B cell (primary cell): ENCODE data around the gene UBXN10. TPM values are rescaled to one million over a fixed set of nuclear protein-coding genes. Genes with fewer than 3 reads are reported as not detected.

Source experiments
- ATAC-seq: fragments of 200-7000 bp; cut with Tn5 transposase; one replicate; pipeline ENCODE4 v1.10.0; 2021; ENCODE audit warnings: low read depth, mild to moderate bottlenecking, moderate number of reproducible peaks, moderate library complexity
- CTCF ChIA-PET: fragments of 350-600 bp; sonication (Branson Sonifier 250); formaldehyde crosslinking; loops from one replicate; lab custom pipeline; 2021; ENCODE audit warnings: antibody characterized with exemption, inconsistent platforms; lab: Charles Lee
- POLR2A ChIA-PET: fragments of 350-600 bp; sonication (Branson Sonifier 250); formaldehyde crosslinking; loops from one replicate; lab custom pipeline; 2021; ENCODE audit warnings: antibody characterized with exemption; lab: Charles Lee
- DNase-seq: peaks from one replicate; pipeline ENCODE4 v3.0.0; 2013
- H2AFZ ChIP-seq: 2 replicates; pipeline ENCODE4 v1.6.1; 2012; ENCODE audit warnings: mild to moderate bottlenecking, low read depth, low read length; ENCODE audit not compliant: insufficient read depth, poor library complexity, severe bottlenecking
- H3K27ac ChIP-seq, 2 donors: 1 replicate in 1 of 2; 2 replicates in 1 of 2; pipeline ENCODE4 v1.5.1; 2012 to 2013; ENCODE audit warnings: low read length in 2 of 2, mild to moderate bottlenecking in 2 of 2, moderate library complexity in 1 of 2
- H3K27me3 ChIP-seq, 4 experiments: fragments of 200-600 bp in 1 of 4; sonication (generic) in 1 of 4; replicated peaks in 1 of 4; 1 replicate in 2 of 4; 2 replicates in 2 of 4; pipeline versions ENCODE4 v1.6.1 to v1.7.0; 2013 to 2016; ENCODE audit warnings: low read length in 3 of 4, mild to moderate bottlenecking in 2 of 4, mixed read lengths in 1 of 4, moderate library complexity in 1 of 4; ENCODE audit not compliant: insufficient read depth in 4 of 4, control insufficient read depth in 3 of 4; ENCODE audit errors: control extremely low read depth in 1 of 4
- H3K36me3 ChIP-seq, 2 experiments: replicated peaks in 1 of 2; 1 replicate in 1 of 2; 2 replicates in 1 of 2; pipeline versions ENCODE4 v1.6.1 to v1.7.1; 2013; ENCODE audit warnings: low read length in 1 of 2; ENCODE audit not compliant: insufficient read depth in 2 of 2, control insufficient read depth in 1 of 2; ENCODE audit errors: control extremely low read depth in 1 of 2, extremely low read depth in 1 of 2
- H3K4me1 ChIP-seq, 2 donors: fragments of 200-600 bp in 1 of 2; sonication (generic) in 1 of 2; 1 replicate in 1 of 2; 2 replicates in 1 of 2; pipeline versions ENCODE4 v1.5.1 to v1.6.1; 2013 to 2017; ENCODE audit warnings: low read length in 2 of 2; ENCODE audit not compliant: control insufficient read depth in 2 of 2, insufficient read depth in 2 of 2
- H3K4me2 ChIP-seq: replicated peaks from 2 replicates; pipeline ENCODE3; 2012; ENCODE audit warnings: mild to moderate bottlenecking, low read depth, low read length; ENCODE audit not compliant: poor library complexity, severe bottlenecking
- H3K4me3 ChIP-seq, 5 experiments: fragments of 200-600 bp in 1 of 5; sonication (generic) in 1 of 5; 1 replicate in 3 of 5; 2 replicates in 2 of 5; pipeline versions ENCODE4 v1.5.1 to v1.7.0; 2011 to 2016; ENCODE audit warnings: low read length in 4 of 5, mild to moderate bottlenecking in 4 of 5, low read depth in 2 of 5, control low read depth in 1 of 5, moderate library complexity in 1 of 5; ENCODE audit not compliant: insufficient read depth in 1 of 5; ENCODE audit errors: control extremely low read depth in 1 of 5, extremely low read depth in 1 of 5
- H3K79me2 ChIP-seq: fragments of 200-600 bp; sonication (generic); one replicate; pipeline ENCODE4 v1.6.0; 2016; ENCODE audit warnings: low read length; ENCODE audit not compliant: control insufficient read depth, insufficient read depth
- H3K9ac ChIP-seq: fragments of 200-600 bp; sonication (generic); 2 replicates; pipeline ENCODE4 v1.6.1; 2017; ENCODE audit warnings: mild to moderate bottlenecking, low read length, moderate library complexity
- H3K9me3 ChIP-seq, 3 donors: one replicate each; pipeline versions ENCODE4 v1.6.1 to v1.7.1; 2013; ENCODE audit warnings: low read length in 2 of 3; ENCODE audit not compliant: control insufficient read depth in 2 of 3, insufficient read depth in 1 of 3; ENCODE audit errors: control extremely low read depth in 1 of 3
- H4K20me1 ChIP-seq: 2 replicates; pipeline ENCODE4 v1.6.0; 2012; ENCODE audit warnings: mild to moderate bottlenecking, low read length; ENCODE audit not compliant: insufficient read depth, control insufficient read depth, poor library complexity, severe bottlenecking
- H3K27ac Mint-ChIP-seq: one replicate; pipeline ENCODE4 v1.8.0; 2021; ENCODE audit warnings: mixed read lengths
- H3K27me3 Mint-ChIP-seq: one replicate; pipeline ENCODE4 v1.8.0; 2021; ENCODE audit warnings: mixed read lengths
- H3K4me1 Mint-ChIP-seq: one replicate; pipeline ENCODE4 v1.8.0; 2021; ENCODE audit warnings: mixed read lengths
- H3K4me3 Mint-ChIP-seq: one replicate; pipeline ENCODE4 v1.8.0; 2021; ENCODE audit warnings: mixed read lengths
- H3K9me3 Mint-ChIP-seq: one replicate; pipeline ENCODE4 v1.8.0; 2022; ENCODE audit warnings: mixed read lengths; ENCODE audit not compliant: insufficient read depth
- CTCF ChIP-seq: fragments of 200-600 bp; IDR thresholded peaks from one replicate; pipeline ENCODE4 v1.8.0; 2022; ENCODE audit warnings: antibody characterized with exemption, mild to moderate bottlenecking
- EZH2 ChIP-seq: IDR thresholded peaks from 2 replicates; pipeline ENCODE4 v1.6.1; 2012; ENCODE audit warnings: borderline replicate concordance, low read depth, mild to moderate bottlenecking, moderate library complexity, low read length; ENCODE audit not compliant: insufficient read depth, poor library complexity, severe bottlenecking
- WGBS: methylation state at CpG from one replicate; pipeline ENCODE4 v1.1.5; 2013; ENCODE audit warnings: missing lambda C conversion rate; ENCODE audit not compliant: insufficient coverage; 5-methylcytosine and 5-hydroxymethylcytosine counted together
- intact Hi-C: fragments of 100-400 bp; cut with micrococcal nuclease; formaldehyde crosslinking; loops from one replicate; pipeline ENCODE4 v1.10.0; 2022
- polyA plus RNA-seq: library from polyadenylated mRNA; depleted of rRNA; stranded (reverse); fragments of >200 nt; gene quantifications from 2 replicates; pipeline ENCODE4 v1.2.3, GENCODE V29; 2012
- total RNA-seq, 2 donors: library from RNA; stranded (reverse); fragments of 120-200 nt in 1 of 2; gene quantifications; 1 replicate in 1 of 2; 2 replicates in 1 of 2; pipeline versions ENCODE4 v1.2.3 to v1.2.4, GENCODE V29; 2013 to 2022

UBXN10 gene
- total and polyA plus RNA-seq, 2 donors (not counting 1 experiment from before 2014, with no cell fraction given), result 0.07 to 0.25 TPM

- Mint-ChIP-seq H3K4me3 (no peak overlapping the region), H3K4me1 (no peaks in the 10 kb centered on the region), H3K27me3 (peaks cover 61% of the 10 kb centered on the region), H3K27ac (no peak overlapping the region), H3K9me3 (no peaks in the 10 kb centered on the region)
- DNase-seq (no peak), ATAC-seq (no peak)
- Histone ChIP-seq H3K4me3 (no peak overlapping the region), H3K9ac (no peak overlapping the region), H4K20me1 (no peaks in the 10 kb centered on the region), H3K9me3 (no peaks in the 10 kb centered on the region), H2AFZ (no peak overlapping the region), H3K27me3 (peaks cover 0 to 15% (median 6%) of the 10 kb centered on the region in 4 experiments), H3K79me2 (no peaks in the 10 kb centered on the region), H3K4me2 (no peak overlapping the region), H3K4me1 (no peaks in the 10 kb centered on the region), H3K27ac (no peak overlapping the region), H3K36me3 (no peaks in the 10 kb centered on the region)
- intact Hi-C loops, result no loop called here
- ChIA-PET CTCF (interaction anchor here (0.7 to 1.4 kb wide), 2 partner anchors 8 to 170 kb away, joined by 3 read pairs; no protein-coding TSS in a partner anchor), POLR2A (no interaction called here)
- TF ChIP-seq CTCF (no peak), EZH2 (no peak)
- WGBS, result no CpG with 5 or more reads among the region's 4 CpGs
These were observed 41.8 kb downstream of the UBXN10 start for GRCh38 chr1:20227704-20228103.

- WGBS, result 96% methylated on average over 9 of the region's 11 CpGs
- H3K27ac ChIP-seq, result no peak overlapping the region
- no peak overlapping the region for H2AFZ ChIP-seq
- H3K27me3 Mint-ChIP-seq, result peaks cover 60% of the 10 kb centered on the region
- ATAC-seq (no peak), DNase-seq (no peak)
- no peak overlapping the region for H3K4me3 Mint-ChIP-seq
- H3K79me2 ChIP-seq, result no peaks in the 10 kb centered on the region
- intact Hi-C loops, result no loop called here
- H3K4me1 Mint-ChIP-seq, result no peaks in the 10 kb centered on the region
- H3K36me3 ChIP-seq, result no peaks in the 10 kb centered on the region
- H3K27ac Mint-ChIP-seq, result no peak overlapping the region
- TF ChIP-seq EZH2, result no peak
- no peak for TF ChIP-seq CTCF
- H3K4me1 ChIP-seq, result no peaks in the 10 kb centered on the region
- H3K9me3 ChIP-seq, result no peaks in the 10 kb centered on the region
- POLR2A ChIA-PET, result no interaction called here
- H3K9me3 Mint-ChIP-seq, result no peaks in the 10 kb centered on the region
- peaks cover 0 to 15% (median 6%) of the 10 kb centered on the region in 4 experiments for H3K27me3 ChIP-seq
- CTCF ChIA-PET, result interaction anchor here (1.1 to 1.4 kb wide), 2 partner anchors 9 to 16 kb away, joined by 3 to 6 read pairs; no protein-coding TSS in a partner anchor
- no peak overlapping the region for H3K4me3 ChIP-seq
- no peak overlapping the region for H3K9ac ChIP-seq
- H3K4me2 ChIP-seq, result no peak overlapping the region
- H4K20me1 ChIP-seq, result no peaks in the 10 kb centered on the region
These were observed 42.5 kb downstream of the UBXN10 start for GRCh38 chr1:20228314-20228825.
